NCI-H345 (cell line): Measurements from ENCODE around the gene SMC1B.
A peak's percentile ranks its signal among the peaks of the same experiment; 100 is the strongest.
"Not testable (repeated sequence)": the region's sequence is repeated elsewhere in the genome, so short reads cannot be mapped to it uniquely, and the experiment has no call there.

Source experiments
- DNase-seq: peaks from one replicate; lab custom pipeline; 2025; lab: John Stamatoyannopoulos, UW

Gene SMC1B

DNA sequence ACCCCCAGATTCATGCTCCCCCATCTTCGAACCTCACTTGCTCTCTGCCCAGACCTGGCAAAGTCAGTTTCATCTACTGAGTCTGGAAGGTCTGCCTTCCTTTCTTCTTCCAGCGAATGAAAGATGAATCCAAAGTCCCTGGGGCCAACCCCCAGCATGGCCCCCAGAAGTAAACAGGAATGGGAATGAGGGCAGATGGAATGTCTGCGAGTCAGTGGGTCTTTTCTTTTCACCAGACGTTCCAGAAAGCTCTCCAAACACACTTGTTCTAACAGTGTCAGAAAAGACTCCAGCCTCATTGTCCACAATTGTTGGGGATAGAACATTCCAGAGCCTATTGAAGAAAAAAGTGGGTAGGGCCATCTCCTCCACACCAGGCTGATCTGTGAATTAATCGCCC, 28.7 kb upstream of the SMC1B start:
- DNase-seq, result no peak

DNA sequence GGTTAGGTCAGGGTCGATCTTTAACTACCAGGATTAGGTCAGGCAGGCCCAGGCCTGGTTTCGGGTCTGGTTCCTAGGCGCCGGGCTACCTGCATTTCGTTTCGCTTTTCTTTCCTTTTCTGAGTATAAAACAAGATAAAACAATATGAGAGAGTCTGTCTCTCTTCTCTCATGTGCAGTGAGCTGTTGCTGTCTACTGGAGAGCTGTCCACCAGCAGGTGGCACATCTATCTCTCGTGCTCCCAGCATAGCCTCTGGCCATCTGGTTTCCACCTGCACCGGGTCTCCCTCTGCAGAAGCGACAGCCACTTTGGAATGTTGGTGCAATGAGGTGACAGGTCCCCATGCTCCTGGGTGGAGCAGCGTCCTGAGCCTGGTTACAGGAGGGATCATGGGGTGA, 27.7 kb upstream of the SMC1B start:
- peak; percentile 55 for DNase-seq

GRCh38 chr22:45440688-45441087, 27.3 kb upstream of the SMC1B start:
- DNase-seq, result not testable (repeated sequence)

GRCh38 chr22:45438336-45438735, 24.9 kb upstream of the SMC1B start:
- DNase-seq, result no peak

- not testable (repeated sequence) for DNase-seq
These were observed 23.6 kb upstream of the SMC1B start for GRCh38 chr22:45436871-45437517.

DNA sequence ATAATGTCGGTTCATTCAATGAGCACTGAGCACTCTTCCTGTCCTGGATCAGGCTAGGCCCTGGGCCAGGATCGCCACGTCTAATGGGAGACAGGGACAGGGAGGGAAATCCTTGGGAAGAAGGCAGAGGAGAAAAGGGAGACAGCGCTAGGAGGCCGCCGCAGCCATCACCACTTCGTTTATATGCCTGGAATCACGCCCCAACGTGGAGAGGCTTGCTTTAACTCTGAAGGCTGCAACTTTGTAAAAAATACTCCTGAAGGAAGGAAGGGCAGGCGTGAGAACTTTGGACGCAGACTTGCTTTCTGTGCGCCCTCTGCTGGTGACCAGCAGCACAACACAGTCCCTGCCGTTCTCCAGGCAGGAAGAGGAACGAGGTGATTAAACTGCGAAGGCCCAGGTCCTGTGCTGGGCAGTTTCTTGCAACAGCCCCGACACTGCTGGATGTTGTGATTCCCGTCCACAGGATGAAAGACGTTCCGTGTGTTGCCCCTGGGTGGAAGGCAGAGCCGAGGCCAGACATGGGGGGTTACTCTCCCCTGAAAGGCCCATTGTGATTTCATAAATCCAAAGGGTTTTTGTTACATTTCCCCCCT, 22.2 kb upstream of the SMC1B start:
- peak; percentile 66 for DNase-seq

GRCh38 chr22:45434981-45435380, 21.6 kb upstream of the SMC1B start:
- no peak for DNase-seq

DNA sequence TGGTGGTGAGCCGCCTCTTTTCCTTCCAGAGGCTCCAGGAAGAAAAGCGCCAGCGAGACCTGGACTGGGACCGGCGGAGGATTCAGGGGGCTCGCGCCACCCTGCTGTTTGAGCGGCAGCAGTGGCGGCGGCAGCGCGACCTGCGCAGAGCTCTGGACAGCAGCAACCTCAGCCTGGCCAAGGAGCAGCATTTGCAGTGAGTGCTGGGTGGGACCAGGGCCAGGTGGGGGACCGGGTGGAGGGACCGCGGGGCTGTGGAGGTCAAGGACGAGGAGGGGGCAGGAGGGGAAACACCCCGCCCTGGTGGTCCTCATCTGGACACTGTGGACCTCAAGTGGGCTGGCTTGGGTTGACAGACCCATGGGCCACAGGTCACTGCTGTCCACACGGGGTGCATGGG, 17.5 kb upstream of the SMC1B start:
- no peak for DNase-seq

DNA sequence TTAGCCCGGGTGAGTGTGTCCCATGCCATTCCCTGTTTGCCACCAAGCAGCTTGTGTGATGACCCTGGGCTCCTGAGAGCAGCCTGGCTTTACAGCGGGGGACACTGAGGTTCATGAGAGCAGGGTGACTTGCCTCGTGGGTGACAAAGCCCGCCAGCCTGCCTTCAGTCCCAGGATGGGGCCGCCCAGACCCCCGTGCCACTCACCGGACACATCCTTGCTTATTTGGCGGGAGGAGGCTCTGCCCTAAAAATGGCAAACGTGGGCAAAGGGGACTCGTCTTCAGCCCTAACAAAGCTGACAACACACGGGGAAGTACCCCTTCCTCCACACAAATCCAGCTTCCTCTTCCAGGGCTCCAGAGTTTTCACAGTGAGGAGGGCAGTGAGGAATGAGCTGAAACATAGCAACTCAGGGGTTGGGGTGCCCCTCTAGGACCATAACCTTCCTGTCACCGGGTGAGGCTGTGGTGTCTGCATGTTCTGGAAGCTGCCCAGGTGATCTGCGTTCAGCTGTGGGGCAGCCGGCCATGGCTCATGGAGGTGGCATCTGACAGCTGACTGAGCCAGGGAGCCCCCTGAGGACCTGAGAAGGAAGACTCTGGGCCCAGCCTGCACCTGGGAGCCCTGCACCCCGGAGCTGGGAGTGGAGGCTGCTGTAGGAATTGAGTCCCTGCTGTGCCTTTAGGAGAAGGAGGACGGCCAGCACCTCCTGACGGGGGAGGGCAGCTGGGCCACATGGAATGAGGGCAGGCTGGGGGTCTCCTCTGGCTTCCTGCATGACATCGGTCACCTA, 16.8 kb upstream of the SMC1B start:
- no peak for DNase-seq

GRCh38 chr22:45429424-45429823, 16.0 kb upstream of the SMC1B start:
- DNase-seq, result no peak

- DNase-seq, result no peak
These were observed 15.3 kb upstream of the SMC1B start for GRCh38 chr22:45428391-45429385.

- no peak for DNase-seq
These were observed 13.7 kb upstream of the SMC1B start for GRCh38 chr22:45427114-45427513.

DNA sequence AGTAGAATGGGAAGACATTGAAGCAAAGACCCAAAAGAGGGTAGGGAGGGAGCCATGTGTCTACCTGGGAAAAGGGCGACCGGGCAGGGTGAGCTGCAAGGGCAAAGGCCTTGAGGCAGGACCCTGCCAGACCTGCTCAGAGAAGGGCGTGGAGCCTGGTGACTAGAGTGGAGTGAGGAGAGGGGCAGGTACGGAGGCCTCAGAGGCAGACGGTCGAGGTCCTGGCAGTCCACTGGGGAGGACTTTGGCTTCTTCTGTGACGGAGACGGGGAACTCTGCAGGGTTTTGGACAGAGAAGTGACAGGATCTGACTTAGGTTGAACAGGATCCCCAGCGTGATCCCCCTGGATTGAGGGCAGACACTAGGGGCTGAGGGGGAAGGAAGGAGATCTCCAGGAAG, 13.0 kb upstream of the SMC1B start:
- DNase-seq, result no peak

- no peak for DNase-seq
These were observed 12.3 kb upstream of the SMC1B start for GRCh38 chr22:45425531-45426265.

- no peak for DNase-seq
These were observed 11.7 kb upstream of the SMC1B start for GRCh38 chr22:45425101-45425500.

DNA sequence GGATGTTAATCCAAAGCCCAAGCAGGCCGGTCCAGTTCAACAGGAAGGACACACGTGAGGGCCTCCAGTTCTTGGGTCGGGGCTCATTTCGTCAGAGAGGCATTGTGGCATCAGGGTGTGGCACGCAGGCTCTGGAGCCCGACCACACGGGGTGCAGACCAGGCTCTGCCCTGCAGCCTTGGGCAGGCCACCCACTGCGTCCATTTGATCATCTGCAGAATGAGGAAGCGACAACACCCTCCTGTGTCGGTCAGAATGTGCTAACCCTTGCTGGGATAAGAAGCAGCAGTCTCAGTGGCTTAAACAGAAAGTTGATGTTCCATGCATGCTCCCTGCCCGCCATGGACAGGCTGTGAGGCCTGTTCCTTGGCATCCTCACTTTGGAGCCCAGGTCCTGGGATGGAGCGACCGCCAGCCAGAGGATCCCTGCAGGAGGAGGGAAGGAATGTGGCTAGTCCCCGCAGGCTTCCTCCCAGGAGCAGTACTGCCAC, 10.9 kb upstream of the SMC1B start:
- no peak for DNase-seq

DNA sequence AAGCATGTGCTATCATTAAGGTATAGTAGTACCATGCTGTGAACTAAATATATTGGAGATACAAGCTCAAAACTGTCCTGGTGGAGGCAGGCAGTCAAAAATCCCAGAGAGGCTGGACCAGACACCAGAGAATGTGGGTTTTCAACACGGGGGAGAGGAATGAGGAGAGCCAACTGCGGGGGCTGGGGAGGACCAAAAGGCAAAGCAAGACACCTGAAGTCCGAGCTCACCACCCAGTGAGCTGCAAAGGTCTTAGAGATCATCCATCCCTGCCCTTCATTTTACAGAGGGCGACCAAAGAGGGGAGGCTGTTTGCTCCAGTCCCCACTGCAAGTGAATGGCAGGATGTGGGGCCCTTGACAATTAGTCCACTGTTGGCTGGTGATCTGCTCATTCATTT, 10.1 kb upstream of the SMC1B start:
- DNase-seq, result no peak

DNA sequence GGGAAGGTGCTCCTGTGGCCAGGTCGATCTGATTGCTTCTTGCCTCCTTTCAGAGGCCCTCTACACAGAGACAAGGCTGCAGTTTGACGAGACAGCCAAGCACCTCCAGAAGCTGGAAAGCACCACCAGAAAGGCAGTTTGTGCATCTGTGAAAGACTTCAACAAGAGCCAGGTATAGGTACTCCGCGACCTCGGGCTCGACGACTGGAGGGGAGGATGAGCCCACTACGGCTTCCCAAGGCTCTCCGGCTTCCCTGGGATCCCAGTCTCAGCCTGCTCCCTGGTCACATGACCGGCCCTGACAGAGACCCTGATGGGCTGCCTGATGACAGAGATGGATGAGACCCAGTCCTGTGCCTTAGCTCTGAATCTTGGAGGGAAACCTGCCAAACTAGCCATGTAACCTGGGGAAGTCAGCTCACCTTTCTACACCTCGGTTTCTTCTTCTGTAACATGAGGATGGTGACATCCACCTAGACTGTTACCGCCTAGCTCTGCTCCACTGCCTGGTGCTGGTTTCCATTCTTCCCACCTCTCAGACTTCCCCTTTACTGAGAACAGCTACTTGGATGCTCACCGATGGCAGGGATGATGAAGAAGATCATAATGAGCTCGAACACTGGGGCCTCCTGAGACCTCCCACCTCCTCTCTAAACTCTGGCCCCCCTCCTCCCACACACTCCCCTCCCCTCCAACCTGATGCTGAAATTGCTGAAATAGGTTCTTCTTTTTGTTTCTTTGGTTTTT, 9.0 kb upstream of the SMC1B start:
- no peak for DNase-seq

DNA sequence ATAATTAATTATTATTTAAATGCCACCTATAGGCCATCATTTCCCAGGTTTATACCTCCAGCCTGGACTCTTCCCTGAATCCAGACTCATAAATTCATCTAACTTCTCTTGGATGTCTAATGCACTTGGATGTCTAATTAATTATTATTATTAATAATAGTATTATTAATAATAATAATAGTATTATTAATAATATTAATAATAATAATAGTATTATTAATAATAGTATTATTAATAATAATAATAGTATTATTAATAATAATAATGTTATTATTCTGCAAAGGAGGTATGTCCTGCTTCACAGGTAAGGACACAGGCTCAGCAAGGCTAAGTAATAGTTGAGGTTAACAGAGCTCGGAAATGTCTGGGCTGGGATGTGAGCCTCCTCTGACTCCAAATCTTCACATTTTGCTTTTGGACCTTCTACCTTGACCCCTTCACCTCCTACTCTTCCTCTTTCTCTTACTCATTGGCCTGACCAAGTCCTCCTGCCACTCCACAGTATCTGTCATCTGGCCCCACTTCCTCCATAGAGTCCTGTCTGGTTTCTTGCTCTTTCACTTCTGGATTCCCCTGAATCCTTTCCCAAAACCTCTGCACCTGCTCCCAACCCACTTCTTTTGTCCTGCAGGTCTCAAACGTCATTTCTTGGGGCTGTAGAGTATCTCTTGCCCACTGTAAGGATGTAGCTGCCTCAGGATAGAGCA, 8.1 kb upstream of the SMC1B start:
- DNase-seq, result no peak

- DNase-seq, result no peak
These were observed 7.1 kb upstream of the SMC1B start for GRCh38 chr22:45420539-45420938.
